ENCODE results near the gene IL23R. TPM values are rescaled to one million over a fixed set of nuclear protein-coding genes. Genes with fewer than 3 reads are reported as not detected.

IL23R gene
- total and polyA plus RNA-seq, 10 donors = 0.07 to 1.2 (median 0.67) TPM; not detected in 2

DNA sequence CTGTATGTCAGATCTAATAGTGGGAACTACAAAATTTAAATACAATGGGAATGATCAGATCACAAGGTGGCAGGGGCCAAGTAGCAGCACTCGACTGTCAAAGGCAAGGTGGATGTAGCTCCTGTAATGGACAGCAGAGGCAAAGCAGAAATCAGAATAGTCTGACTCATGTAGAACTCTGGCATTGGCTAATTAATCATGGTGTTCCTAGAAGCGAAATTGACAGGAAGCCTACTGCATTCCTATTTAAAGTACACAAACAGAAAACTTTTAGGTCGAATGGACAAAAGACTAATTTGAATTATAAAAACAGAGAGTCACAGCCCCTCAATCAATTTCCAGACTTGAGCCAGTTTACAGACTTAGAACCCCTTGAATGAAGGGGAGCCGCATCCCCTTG is 124.0 kb downstream of the IL23R start:
- intact Hi-C loops (cut with DNase I; ENCODE audit: low total_unique reads) = no loop called here
- Histone ChIP-seq H3K27ac (no peak overlapping the region), H3K4me1 (no peaks in the 10 kb centered on the region), H3K27me3 (replicated peaks in 1 of 7) (no peaks in the 10 kb centered on the region), H3K9me3 (no peaks in the 10 kb centered on the region), H3K36me3 (no peaks in the 10 kb centered on the region), H3K4me3 (no peak overlapping the region)
- WGBS, 5 donors = 71 to 79% (median 74%) methylated on average over 4 of the region's 4 CpGs
- TF ChIP-seq, protein P1, sequence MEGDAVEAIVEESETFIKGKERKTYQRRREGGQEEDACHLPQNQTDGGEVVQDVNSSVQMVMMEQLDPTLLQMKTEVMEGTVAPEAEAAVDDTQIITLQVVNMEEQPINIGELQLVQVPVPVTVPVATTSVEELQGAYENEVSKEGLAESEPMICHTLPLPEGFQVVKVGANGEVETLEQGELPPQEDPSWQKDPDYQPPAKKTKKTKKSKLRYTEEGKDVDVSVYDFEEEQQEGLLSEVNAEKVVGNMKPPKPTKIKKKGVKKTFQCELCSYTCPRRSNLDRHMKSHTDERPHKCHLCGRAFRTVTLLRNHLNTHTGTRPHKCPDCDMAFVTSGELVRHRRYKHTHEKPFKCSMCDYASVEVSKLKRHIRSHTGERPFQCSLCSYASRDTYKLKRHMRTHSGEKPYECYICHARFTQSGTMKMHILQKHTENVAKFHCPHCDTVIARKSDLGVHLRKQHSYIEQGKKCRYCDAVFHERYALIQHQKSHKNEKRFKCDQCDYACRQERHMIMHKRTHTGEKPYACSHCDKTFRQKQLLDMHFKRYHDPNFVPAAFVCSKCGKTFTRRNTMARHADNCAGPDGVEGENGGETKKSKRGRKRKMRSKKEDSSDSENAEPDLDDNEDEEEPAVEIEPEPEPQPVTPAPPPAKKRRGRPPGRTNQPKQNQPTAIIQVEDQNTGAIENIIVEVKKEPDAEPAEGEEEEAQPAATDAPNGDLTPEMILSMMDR (IDR thresholded peaks at IDR 0.05 in 8 of 11, conservative IDR thresholded peaks at IDR 0.05 in 3 of 11) = no peak
- TF ChIP-seq POLR2A (IDR thresholded peaks at IDR 0.05) (no peak), POLR2AphosphoS5 (IDR thresholded peaks at IDR 0.05) (no peak)
- no peak for DNase-seq

DNA sequence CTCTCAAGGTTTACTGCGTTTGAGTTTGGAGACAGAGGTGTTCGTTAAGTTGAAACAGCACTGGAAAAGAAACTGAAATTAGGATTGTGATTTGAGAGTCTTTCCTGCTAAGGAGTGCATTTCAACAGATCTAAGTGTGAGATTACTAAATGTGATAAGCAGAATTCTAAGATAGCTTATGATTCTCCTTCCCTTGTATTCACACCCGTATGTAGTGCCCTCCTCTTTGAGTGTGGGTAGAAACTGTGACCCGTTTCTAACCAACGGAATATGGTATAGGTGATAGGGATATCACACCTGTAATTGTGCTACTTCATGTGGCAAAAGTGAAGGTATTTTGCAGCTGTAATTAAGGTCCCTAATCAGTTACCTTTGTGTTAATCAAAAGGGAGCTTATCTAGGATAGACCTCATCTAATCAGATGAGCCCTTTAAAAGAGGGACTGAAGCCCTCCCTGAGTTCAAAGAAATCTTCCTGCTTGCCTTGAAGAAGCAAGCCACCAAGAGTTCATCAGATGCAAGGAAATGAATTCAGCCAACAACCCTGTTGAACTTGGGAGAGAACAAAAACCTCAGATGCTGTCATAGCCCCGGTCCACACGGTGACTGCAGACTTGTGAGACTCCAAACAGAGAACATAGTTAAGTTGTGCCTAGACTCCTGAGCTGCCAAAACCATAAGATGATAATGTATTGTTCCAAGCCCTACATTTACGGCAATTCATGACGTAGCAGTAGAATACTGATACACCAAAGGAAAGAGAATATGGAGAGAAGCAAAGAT is 128.8 kb downstream of the IL23R start:
- no peaks in the 10 kb centered on the region for H3K36me3 ChIP-seq
- H3K27me3 ChIP-seq (replicated peaks in 1 of 7) = no peaks in the 10 kb centered on the region
- no peaks in the 10 kb centered on the region for H3K4me1 ChIP-seq
- intact Hi-C loops (cut with DNase I; ENCODE audit: low total_unique reads) = no loop called here
- 82 to 88% (median 84%) methylated on average over 9 of the region's 9 CpGs for WGBS, 5 donors
- no peaks in the 10 kb centered on the region for H3K9me3 ChIP-seq
- no peak for DNase-seq
- H3K4me3 ChIP-seq = no peak overlapping the region
- no peak overlapping the region for H3K27ac ChIP-seq
- no peak for TF ChIP-seq POLR2A (IDR thresholded peaks at IDR 0.05)
- no peak for TF ChIP-seq POLR2AphosphoS5 (IDR thresholded peaks at IDR 0.05)
- TF ChIP-seq, protein P1 (IDR thresholded peaks at IDR 0.05 in 8 of 11, conservative IDR thresholded peaks at IDR 0.05 in 3 of 11) = no peak

DNA sequence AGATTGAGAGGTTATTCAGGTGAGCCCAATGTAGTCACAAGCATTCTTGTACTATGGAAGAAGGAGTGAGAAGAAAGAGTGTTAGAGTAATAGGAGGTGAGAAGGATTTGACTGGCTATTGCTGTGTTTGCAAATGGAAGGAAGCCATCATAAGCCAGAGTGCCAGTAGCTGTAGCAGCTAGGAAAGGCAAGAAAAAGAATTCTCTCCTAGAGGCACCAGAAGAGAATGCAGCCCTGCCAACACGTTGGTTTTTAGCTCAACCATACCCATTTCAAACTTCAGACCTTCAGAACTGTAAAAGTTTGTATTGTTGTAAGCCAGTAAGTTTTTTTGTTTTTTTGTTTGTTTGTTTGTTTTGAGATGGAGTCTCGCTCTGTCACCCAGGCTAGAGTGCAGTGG is 132.5 kb downstream of the IL23R start:
- Histone ChIP-seq H3K27me3 (replicated peaks in 1 of 7) (no peaks in the 10 kb centered on the region), H3K9me3 (no peaks in the 10 kb centered on the region), H3K4me1 (no peaks in the 10 kb centered on the region), H3K27ac (no peak overlapping the region), H3K36me3 (no peaks in the 10 kb centered on the region), H3K4me3 (no peak overlapping the region)
- WGBS, 5 donors = 40 to 82% (median 54%) methylated on average over 2 of the region's 2 CpGs
- TF ChIP-seq POLR2A (IDR thresholded peaks at IDR 0.05) (no peak), POLR2AphosphoS5 (IDR thresholded peaks at IDR 0.05) (no peak)
- TF ChIP-seq, protein P1 (IDR thresholded peaks at IDR 0.05 in 8 of 11, conservative IDR thresholded peaks at IDR 0.05 in 3 of 11) = no peak
- intact Hi-C loops (cut with DNase I; ENCODE audit: low total_unique reads) = no loop called here
- DNase-seq = no peak

DNA sequence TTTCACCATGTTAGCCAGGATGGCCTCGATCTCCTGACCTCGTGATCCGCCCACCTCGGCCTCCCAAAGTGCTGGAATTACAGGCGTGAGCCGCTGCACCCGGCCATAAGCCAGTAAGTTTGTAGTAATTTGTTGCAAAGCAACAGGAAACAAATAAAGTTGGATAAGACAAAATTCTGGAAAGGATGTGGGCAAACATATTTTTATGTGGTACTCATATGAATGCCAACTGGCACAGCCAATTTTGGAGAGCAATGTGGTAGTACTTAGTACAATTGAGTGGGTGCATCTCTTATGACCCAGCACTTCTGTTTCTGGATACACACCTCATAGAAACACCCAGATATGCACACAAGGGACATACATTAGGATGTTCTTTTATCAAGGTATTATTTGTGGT is 133.0 kb downstream of the IL23R start:
- Histone ChIP-seq H3K36me3 (no peaks in the 10 kb centered on the region), H3K9me3 (no peaks in the 10 kb centered on the region), H3K27me3 (replicated peaks in 1 of 7) (no peaks in the 10 kb centered on the region), H3K27ac (no peak overlapping the region), H3K4me1 (no peaks in the 10 kb centered on the region), H3K4me3 (no peak overlapping the region)
- intact Hi-C loops (cut with DNase I; ENCODE audit: low total_unique reads) = no loop called here
- DNase-seq = no peak
- WGBS, 5 donors = 90 to 100% (median 95%) methylated on average over 6 to 7 of the region's 7 CpGs
- TF ChIP-seq POLR2A (IDR thresholded peaks at IDR 0.05) (no peak), POLR2AphosphoS5 (IDR thresholded peaks at IDR 0.05) (no peak)
- TF ChIP-seq, protein P1 (IDR thresholded peaks at IDR 0.05 in 8 of 11, conservative IDR thresholded peaks at IDR 0.05 in 3 of 11) = no peak

All from spleen (tissue), 11 donors.